Brain microvascular endothelial cell (primary cell): Measurements from ENCODE around the gene UGT1A10.

ENCODE experiments used
- DNase-seq: peaks from one replicate; pipeline ENCODE4 v3.0.0-alpha.2; 2020
- H3K27ac ChIP-seq: fragments of 250-450 bp; sonication (Bioruptor Pico); 2 replicates; pipeline ENCODE4 v1.5.1; 2020; ENCODE audit warnings: mild to moderate bottlenecking, moderate library complexity
- H3K27me3 ChIP-seq: fragments of 250-450 bp; sonication (Bioruptor Pico); replicated peaks from 2 replicates; pipeline ENCODE4 v1.5.1; 2020; ENCODE audit warnings: mild to moderate bottlenecking
- H3K36me3 ChIP-seq: fragments of 250-450 bp; sonication (Bioruptor Pico); replicated peaks from 2 replicates; pipeline ENCODE4 v1.5.1; 2020; ENCODE audit warnings: mild to moderate bottlenecking
- H3K4me3 ChIP-seq: 2 replicates; pipeline ENCODE4 v1.5.1; 2011; ENCODE audit warnings: low read depth, mild to moderate bottlenecking, control low read depth, low read length, moderate library complexity
- CTCF ChIP-seq: IDR thresholded peaks from 2 replicates; pipeline ENCODE4 v1.5.1; 2011; ENCODE audit warnings: low read depth, mild to moderate bottlenecking, moderate library complexity, low read length, control low read depth, inconsistent platforms; ENCODE audit errors: missing control alignments
- in situ Hi-C: cut with HindIII; loops from 2 replicates; pipeline ENCODE4 v1.10.0; 2017; ENCODE audit warnings: low sequenced_read_pairs, low pct_ligation_motif_present

The UGT1A10 gene

GRCh38 chr2:233795735-233796171 is 159.5 kb downstream of the UGT1A10 start:
- DNase-seq, result no peak
- in situ Hi-C loops, result no loop called here
- Histone ChIP-seq H3K27me3 (no peaks in the 10 kb centered on the region), H3K27ac (no peak overlapping the region), H3K36me3 (no peaks in the 10 kb centered on the region), H3K4me3 (no peak overlapping the region)
- no peak for TF ChIP-seq CTCF

- H3K27ac ChIP-seq, result no peak overlapping the region
- H3K36me3 ChIP-seq, result no peaks in the 10 kb centered on the region
- no peak overlapping the region for H3K4me3 ChIP-seq
- H3K27me3 ChIP-seq, result no peaks in the 10 kb centered on the region
- TF ChIP-seq CTCF, result no peak
- no peak for DNase-seq
- in situ Hi-C loops, result no loop called here
Observed at GRCh38 chr2:233796254-233796653, 160.0 kb downstream of the UGT1A10 start.

GRCh38 chr2:233798335-233799086 is 162.3 kb downstream of the UGT1A10 start:
- no peak overlapping the region for H3K27ac ChIP-seq
- DNase-seq, result no peak
- no peaks in the 10 kb centered on the region for H3K27me3 ChIP-seq
- no peak for TF ChIP-seq CTCF
- H3K4me3 ChIP-seq, result no peak overlapping the region
- in situ Hi-C loops, result no loop called here
- H3K36me3 ChIP-seq, result no peaks in the 10 kb centered on the region

- H3K4me3 ChIP-seq, result no peak overlapping the region
- H3K36me3 ChIP-seq, result no peaks in the 10 kb centered on the region
- no peaks in the 10 kb centered on the region for H3K27me3 ChIP-seq
- in situ Hi-C loops, result no loop called here
- no peak for DNase-seq
- H3K27ac ChIP-seq, result no peak overlapping the region
- TF ChIP-seq CTCF, result no peak
Observed at GRCh38 chr2:233799087-233799665, 162.9 kb downstream of the UGT1A10 start.

- no peak overlapping the region for H3K27ac ChIP-seq
- in situ Hi-C loops, result no loop called here
- H3K27me3 ChIP-seq, result no peaks in the 10 kb centered on the region
- no peak for TF ChIP-seq CTCF
- no peaks in the 10 kb centered on the region for H3K36me3 ChIP-seq
- DNase-seq, result no peak
- no peak overlapping the region for H3K4me3 ChIP-seq
Observed at GRCh38 chr2:233799716-233800115, 163.5 kb downstream of the UGT1A10 start.
